Suprapubic skin (tissue), 4 donors: ENCODE data around the gene RALGPS1.

Experiments
- EP300 ChIP-seq: sonication (generic); formaldehyde crosslinking; IDR thresholded peaks from one replicate; pipeline ENCODE4 v1.6.1; 2017; ENCODE audit warnings: antibody characterized with exemption
- POLR2A ChIP-seq, 2 donors: fragments of 450-650 bp; IDR thresholded peaks; one replicate each; pipeline ENCODE4 v1.6.1; 2017; ENCODE audit warnings: antibody characterized with exemption in 2 of 2, mild to moderate bottlenecking in 2 of 2, moderate library complexity in 2 of 2
- POLR2AphosphoS5 ChIP-seq, 3 donors: sonication (generic); formaldehyde crosslinking; IDR thresholded peaks; one replicate each; pipeline ENCODE4 v1.6.1; 2017; ENCODE audit warnings: antibody characterized with exemption in 3 of 3
- TF ChIP-seq, protein P1 (sequence below), 2 donors: fragments of 200-600 bp in 1 of 2; fragments of 450-650 bp in 1 of 2; sonication (generic) in 1 of 2; IDR thresholded peaks; one replicate each; pipeline ENCODE4 v1.5.1; 2016 to 2019; ENCODE audit warnings: antibody characterized with exemption in 2 of 2, mild to moderate bottlenecking in 1 of 2, moderate library complexity in 1 of 2

DNA sequence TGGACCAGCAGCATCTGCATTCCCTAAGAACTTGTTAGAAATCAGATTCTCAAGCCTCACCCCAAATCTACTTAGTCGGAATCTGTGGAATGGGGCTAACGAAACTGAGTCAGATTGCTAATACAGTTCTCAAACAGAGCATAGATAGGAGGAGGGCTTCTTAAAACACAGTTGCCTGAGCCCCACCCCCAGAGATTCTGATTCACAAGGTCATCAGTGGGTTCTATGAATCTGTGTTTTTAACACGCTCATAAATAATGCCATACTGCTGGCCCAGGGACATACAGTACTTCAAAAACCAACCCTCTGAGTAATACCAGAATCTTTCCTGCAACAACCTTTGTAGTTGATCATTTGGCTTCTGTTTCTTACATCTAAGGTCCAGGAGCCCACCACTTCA, 317.1 kb downstream of the RALGPS1 start:
- TF ChIP-seq, protein P1, sequence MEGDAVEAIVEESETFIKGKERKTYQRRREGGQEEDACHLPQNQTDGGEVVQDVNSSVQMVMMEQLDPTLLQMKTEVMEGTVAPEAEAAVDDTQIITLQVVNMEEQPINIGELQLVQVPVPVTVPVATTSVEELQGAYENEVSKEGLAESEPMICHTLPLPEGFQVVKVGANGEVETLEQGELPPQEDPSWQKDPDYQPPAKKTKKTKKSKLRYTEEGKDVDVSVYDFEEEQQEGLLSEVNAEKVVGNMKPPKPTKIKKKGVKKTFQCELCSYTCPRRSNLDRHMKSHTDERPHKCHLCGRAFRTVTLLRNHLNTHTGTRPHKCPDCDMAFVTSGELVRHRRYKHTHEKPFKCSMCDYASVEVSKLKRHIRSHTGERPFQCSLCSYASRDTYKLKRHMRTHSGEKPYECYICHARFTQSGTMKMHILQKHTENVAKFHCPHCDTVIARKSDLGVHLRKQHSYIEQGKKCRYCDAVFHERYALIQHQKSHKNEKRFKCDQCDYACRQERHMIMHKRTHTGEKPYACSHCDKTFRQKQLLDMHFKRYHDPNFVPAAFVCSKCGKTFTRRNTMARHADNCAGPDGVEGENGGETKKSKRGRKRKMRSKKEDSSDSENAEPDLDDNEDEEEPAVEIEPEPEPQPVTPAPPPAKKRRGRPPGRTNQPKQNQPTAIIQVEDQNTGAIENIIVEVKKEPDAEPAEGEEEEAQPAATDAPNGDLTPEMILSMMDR (IDR thresholded peaks at IDR 0.05), result no peak
- TF ChIP-seq EP300, result no peak
- TF ChIP-seq POLR2AphosphoS5 (IDR thresholded peaks at IDR 0.05), result no peak
- TF ChIP-seq POLR2A (IDR thresholded peaks at IDR 0.05), result no peak
